Measurements from ENCODE around the gene HIVEP3.

HIVEP3 gene

DNA sequence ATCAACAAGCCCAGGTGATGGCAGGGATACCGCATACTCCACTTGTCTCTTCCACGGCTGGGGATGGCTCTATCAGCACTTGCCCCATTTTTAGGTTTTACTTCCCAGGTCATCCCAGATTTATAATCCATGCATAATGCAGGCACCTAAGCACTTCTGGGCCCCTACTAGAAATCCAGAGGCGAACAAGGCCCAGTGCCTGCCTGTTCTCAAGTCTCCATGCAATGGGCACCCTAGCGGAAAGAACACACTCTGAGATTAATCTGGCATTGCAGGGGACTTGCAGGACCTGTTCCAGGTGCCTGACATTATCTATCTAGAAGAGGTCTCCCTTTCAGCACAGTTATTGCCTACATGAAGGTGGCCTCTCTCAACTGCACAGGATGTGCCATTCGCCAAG, 39.8 kb downstream of the HIVEP3 start:
- no peak for DNase-seq (ENCODE audit: low read depth, low spot score)
- TF ChIP-seq FOXP2 (optimal IDR thresholded peaks at IDR 0.05; ENCODE audit: control extremely low read depth, extremely low read length, insufficient read depth) (no peak), EZH2 (IDR thresholded peaks at IDR 0.05) (no peak), POLR2AphosphoS5 (IDR thresholded peaks at IDR 0.05; ENCODE audit: borderline replicate concordance, low read depth, low read length) (no peak)
- Histone ChIP-seq H3K36me3 (ENCODE audit: insufficient read depth, low read length) (no peaks in the 10 kb centered on the region), H3K9me3 (ENCODE audit: low read depth, low read length) (no peaks in the 10 kb centered on the region), H3K4me3 (no peak overlapping the region), H3K27ac (no peak overlapping the region), H3K9ac (ENCODE audit: insufficient read length) (no peak overlapping the region)

DNA sequence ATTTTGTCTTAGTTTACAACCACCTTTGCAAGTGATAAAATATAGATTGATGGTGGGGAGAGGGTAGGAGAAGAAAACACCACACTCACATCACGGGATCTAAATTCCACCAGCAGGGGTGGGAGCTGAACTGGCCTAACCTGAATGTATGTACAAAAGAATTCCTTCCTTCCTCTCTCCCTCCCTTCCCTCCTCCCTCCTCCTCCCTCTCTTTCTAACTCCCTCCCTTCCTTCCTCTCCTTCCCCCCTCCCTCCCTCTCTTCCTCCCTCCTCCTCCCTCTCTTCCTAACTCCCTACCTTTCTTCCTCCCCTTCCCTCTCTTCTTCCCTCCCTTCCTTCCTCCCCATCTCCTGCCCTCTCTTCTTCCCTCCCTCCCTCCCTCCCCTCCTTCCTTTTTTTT, 40.2 kb downstream of the HIVEP3 start:
- Histone ChIP-seq H3K9ac (ENCODE audit: insufficient read length) (no peak overlapping the region), H3K27ac (no peak overlapping the region), H3K4me3 (no peak overlapping the region), H3K36me3 (ENCODE audit: insufficient read depth, low read length) (no peaks in the 10 kb centered on the region), H3K9me3 (ENCODE audit: low read depth, low read length) (no peaks in the 10 kb centered on the region)
- TF ChIP-seq EZH2 (IDR thresholded peaks at IDR 0.05): no peak
- TF ChIP-seq POLR2AphosphoS5 (IDR thresholded peaks at IDR 0.05; ENCODE audit: borderline replicate concordance, low read depth, low read length): no peak
- no peak for TF ChIP-seq FOXP2 (optimal IDR thresholded peaks at IDR 0.05; ENCODE audit: control extremely low read depth, extremely low read length, insufficient read depth)
- DNase-seq (ENCODE audit: low read depth, low spot score): no peak

DNA sequence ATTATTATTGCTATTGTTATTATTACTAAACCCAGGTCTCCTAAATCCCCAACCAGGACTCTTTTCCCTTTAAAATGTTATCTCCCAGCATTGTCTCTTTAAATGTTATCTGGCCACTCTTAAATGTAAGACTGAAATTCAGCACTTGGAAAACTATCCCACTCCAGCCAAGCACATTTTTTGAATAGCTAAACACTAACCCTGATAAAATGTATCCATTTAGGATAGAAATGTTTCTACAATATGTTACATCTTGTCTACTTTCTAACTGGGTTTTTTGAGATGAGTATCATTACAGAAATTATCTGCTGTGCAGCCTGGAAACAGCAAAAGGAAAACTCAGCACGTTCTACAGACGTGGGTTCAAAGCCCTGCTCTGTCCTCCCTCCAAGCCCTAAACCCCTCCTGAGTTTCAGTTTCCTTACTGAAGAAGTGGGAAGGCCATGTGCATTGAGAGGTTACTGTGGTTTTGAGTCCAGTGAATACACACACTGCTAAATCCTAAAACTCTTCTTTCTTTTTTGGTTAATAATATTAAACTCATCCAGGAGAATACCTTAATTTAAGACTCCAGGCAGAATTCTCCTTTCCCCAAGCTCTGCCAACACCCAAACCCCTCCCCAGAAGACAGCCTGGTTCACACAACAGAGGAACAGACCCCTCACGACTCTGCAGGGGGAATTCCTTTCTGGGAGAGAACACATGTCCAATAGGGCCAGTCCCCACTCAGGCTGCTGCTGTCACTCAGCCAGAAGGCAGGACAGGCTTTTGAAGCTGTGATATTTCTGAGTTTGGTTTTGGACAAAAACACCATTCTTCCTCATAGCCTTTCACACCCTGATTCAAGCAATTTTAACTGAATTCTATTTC, 41.9 kb downstream of the HIVEP3 start:
- H3K27ac ChIP-seq: no peak overlapping the region
- no peak overlapping the region for H3K9ac ChIP-seq (ENCODE audit: insufficient read length)
- no peak for TF ChIP-seq FOXP2 (optimal IDR thresholded peaks at IDR 0.05; ENCODE audit: control extremely low read depth, extremely low read length, insufficient read depth)
- TF ChIP-seq POLR2AphosphoS5 (IDR thresholded peaks at IDR 0.05; ENCODE audit: borderline replicate concordance, low read depth, low read length): no peak
- TF ChIP-seq EZH2 (IDR thresholded peaks at IDR 0.05): no peak
- H3K36me3 ChIP-seq (ENCODE audit: insufficient read depth, low read length): no peaks in the 10 kb centered on the region
- H3K9me3 ChIP-seq (ENCODE audit: low read depth, low read length): no peaks in the 10 kb centered on the region
- no peak for DNase-seq (ENCODE audit: low read depth, low spot score)
- H3K4me3 ChIP-seq: no peak overlapping the region

DNA sequence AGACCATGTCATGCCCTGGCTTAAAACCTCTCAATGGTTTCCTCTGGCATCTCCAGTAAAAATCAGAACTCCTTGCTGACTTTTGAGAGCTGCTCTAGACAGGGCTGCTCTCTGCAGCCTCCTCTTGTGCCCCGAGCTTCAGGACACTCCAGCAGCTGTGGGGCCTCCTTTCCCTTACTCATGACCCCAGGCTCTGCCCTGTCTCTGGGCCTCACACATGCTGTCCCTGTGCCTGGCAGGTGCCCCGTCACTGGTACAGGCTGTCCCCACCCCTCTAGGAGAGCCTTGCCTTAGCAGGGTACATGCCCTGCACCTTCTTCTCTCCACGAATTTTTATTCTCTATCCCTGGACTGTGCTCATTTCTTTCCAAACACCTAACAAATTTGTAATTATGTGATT, 43.2 kb downstream of the HIVEP3 start:
- DNase-seq (ENCODE audit: low read depth, low spot score): no peak
- no peaks in the 10 kb centered on the region for H3K9me3 ChIP-seq (ENCODE audit: low read depth, low read length)
- H3K4me3 ChIP-seq: no peak overlapping the region
- H3K9ac ChIP-seq (ENCODE audit: insufficient read length): no peak overlapping the region
- H3K27ac ChIP-seq: no peak overlapping the region
- H3K36me3 ChIP-seq (ENCODE audit: insufficient read depth, low read length): no peaks in the 10 kb centered on the region
- TF ChIP-seq FOXP2 (optimal IDR thresholded peaks at IDR 0.05; ENCODE audit: control extremely low read depth, extremely low read length, insufficient read depth): no peak
- no peak for TF ChIP-seq POLR2AphosphoS5 (IDR thresholded peaks at IDR 0.05; ENCODE audit: borderline replicate concordance, low read depth, low read length)
- no peak for TF ChIP-seq EZH2 (IDR thresholded peaks at IDR 0.05)

DNA sequence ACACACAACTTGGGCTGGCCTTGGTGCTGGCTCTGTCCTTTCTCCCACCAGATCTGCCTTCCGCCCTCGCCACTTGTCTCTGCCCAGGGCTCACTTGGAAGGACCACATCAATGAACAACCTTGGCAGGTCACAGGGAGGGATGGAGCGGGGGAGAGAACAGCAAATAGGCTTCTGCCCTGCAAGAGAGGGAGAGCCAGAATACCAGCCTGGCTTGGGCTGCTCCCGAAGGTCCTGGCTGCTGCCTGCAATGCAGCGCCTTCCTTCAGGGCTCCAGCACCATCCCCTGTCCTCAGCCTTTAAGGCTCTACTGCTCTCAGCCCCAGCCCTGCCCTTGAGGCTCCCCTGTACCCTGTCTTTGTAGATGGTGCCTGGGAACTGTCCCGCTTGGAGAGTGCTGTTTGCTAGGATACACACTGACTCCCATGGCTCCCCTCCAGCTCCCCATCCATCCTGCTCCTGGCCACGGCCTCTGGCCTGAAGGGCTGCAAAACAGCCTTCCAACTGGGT, 43.8 kb downstream of the HIVEP3 start:
- H3K9me3 ChIP-seq (ENCODE audit: low read depth, low read length): no peaks in the 10 kb centered on the region
- TF ChIP-seq POLR2AphosphoS5 (IDR thresholded peaks at IDR 0.05; ENCODE audit: borderline replicate concordance, low read depth, low read length) (no peak), EZH2 (IDR thresholded peaks at IDR 0.05) (no peak), FOXP2 (optimal IDR thresholded peaks at IDR 0.05; ENCODE audit: control extremely low read depth, extremely low read length, insufficient read depth) (no peak)
- H3K4me3 ChIP-seq: no peak overlapping the region
- H3K27ac ChIP-seq: no peak overlapping the region
- no peaks in the 10 kb centered on the region for H3K36me3 ChIP-seq (ENCODE audit: insufficient read depth, low read length)
- DNase-seq (ENCODE audit: low read depth, low spot score): no peak
- H3K9ac ChIP-seq (ENCODE audit: insufficient read length): no peak overlapping the region

DNA sequence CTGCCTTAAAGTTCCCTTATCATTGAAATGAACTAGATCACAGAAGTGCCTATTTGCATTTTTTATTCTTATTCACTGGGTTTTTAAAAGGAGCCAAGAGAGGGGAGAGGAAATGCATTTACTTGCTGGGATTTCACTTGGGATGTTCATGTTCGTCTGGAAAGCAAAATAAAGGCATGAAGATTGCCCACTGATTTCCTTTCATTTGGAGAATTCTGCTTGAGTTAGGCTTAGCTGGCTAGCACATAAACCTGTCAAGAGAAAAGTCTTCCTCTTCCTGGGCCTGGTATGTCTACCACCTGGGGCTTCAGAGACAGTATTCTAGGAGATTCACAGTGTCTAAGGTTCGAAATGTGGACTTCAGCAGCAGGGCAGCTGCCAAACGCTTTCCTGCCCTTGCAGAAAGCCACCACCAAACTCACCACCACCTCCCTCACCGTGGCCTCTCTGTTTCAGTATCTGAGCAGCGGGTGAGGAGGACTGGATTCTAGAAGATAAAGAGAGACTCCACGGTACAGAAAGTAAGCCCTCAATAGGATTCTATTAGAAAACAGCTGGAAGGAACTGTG, 44.5 kb downstream of the HIVEP3 start:
- no peak overlapping the region for H3K27ac ChIP-seq

DNA sequence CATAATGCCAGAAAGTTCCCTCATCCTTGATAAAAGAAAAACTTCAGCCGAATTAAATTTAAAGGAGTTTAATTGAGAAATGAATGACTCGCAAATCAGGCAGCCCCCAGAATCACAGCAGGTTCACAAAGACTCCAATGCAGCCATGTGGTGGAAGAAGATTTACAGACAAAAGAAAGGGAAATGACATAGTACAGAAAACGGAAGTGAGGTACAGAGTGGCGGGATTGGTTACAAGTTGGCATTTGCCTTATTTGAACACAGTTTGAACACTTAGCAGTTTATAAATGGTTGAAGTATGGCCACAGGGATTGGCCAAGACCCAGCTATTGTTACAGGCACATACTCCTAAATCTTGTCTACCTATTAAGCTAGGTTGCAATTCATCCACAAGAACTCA, 46.6 kb downstream of the HIVEP3 start:
- TF ChIP-seq POLR2AphosphoS5 (IDR thresholded peaks at IDR 0.05; ENCODE audit: borderline replicate concordance, low read depth, low read length) (no peak), FOXP2 (optimal IDR thresholded peaks at IDR 0.05; ENCODE audit: control extremely low read depth, extremely low read length, insufficient read depth) (no peak), EZH2 (IDR thresholded peaks at IDR 0.05) (no peak)
- DNase-seq (ENCODE audit: low read depth, low spot score): no peak
- no peak overlapping the region for H3K27ac ChIP-seq

More for the DNA sequence above, 44.5 kb downstream of the HIVEP3 start:
- H3K9me3 ChIP-seq (ENCODE audit: low read depth, low read length): no peaks in the 10 kb centered on the region
- no peaks in the 10 kb centered on the region for H3K36me3 ChIP-seq (ENCODE audit: insufficient read depth, low read length)
- no peak overlapping the region for H3K9ac ChIP-seq (ENCODE audit: insufficient read length)
- TF ChIP-seq EZH2 (IDR thresholded peaks at IDR 0.05): no peak
- no peak for TF ChIP-seq FOXP2 (optimal IDR thresholded peaks at IDR 0.05; ENCODE audit: control extremely low read depth, extremely low read length, insufficient read depth)
- TF ChIP-seq POLR2AphosphoS5 (IDR thresholded peaks at IDR 0.05; ENCODE audit: borderline replicate concordance, low read depth, low read length): no peak
- no peak overlapping the region for H3K4me3 ChIP-seq
- no peak for DNase-seq (ENCODE audit: low read depth, low spot score)

DNA sequence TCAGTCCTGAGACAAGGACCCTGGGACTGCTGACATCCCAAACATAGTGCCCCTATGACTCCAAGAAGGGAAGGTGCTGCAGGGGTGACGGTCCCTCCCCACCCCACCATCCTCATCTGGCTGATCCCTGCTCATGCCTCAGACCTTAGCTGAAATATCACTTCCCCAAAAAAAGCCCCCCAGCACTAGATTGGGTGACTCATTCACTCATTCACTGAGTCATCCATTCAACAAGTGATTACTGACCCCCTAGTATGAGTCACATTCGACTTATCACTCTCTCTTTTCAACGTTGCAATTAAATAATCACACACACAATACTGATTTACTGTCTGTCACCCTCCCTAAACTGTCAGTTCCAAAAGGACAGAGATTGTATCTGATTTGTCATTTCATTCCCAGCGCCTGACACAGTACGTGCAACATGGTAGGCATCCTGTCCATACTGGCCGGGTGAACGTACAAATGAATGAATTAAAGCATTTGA, 48.6 kb downstream of the HIVEP3 start:
- no peak for DNase-seq (ENCODE audit: low read depth, low spot score)
- H3K4me3 ChIP-seq: no peak overlapping the region
- H3K9me3 ChIP-seq (ENCODE audit: low read depth, low read length): no peaks in the 10 kb centered on the region
- no peak overlapping the region for H3K9ac ChIP-seq (ENCODE audit: insufficient read length)
- no peak for TF ChIP-seq EZH2 (IDR thresholded peaks at IDR 0.05)
- no peak for TF ChIP-seq FOXP2 (optimal IDR thresholded peaks at IDR 0.05; ENCODE audit: control extremely low read depth, extremely low read length, insufficient read depth)
- TF ChIP-seq POLR2AphosphoS5 (IDR thresholded peaks at IDR 0.05; ENCODE audit: borderline replicate concordance, low read depth, low read length): no peak
- no peaks in the 10 kb centered on the region for H3K36me3 ChIP-seq (ENCODE audit: insufficient read depth, low read length)
- H3K27ac ChIP-seq: no peak overlapping the region

More for the DNA sequence above, 46.6 kb downstream of the HIVEP3 start:
- H3K9me3 ChIP-seq (ENCODE audit: low read depth, low read length): no peaks in the 10 kb centered on the region
- H3K9ac ChIP-seq (ENCODE audit: insufficient read length): no peak overlapping the region
- no peaks in the 10 kb centered on the region for H3K36me3 ChIP-seq (ENCODE audit: insufficient read depth, low read length)
- H3K4me3 ChIP-seq: no peak overlapping the region
